HEK293T (cell line): ENCODE data around the gene PEX7.
"Not testable (repeated sequence)": the region's sequence is repeated elsewhere in the genome, so short reads cannot be mapped to it uniquely, and the experiment has no call there.

Experiments
- CTCF ChIA-PET: fragments of 350-600 bp; formaldehyde crosslinking; extraction: SDS; loops from one replicate; lab custom pipeline; 2021; ENCODE audit warnings: antibody characterized with exemption, inconsistent platforms; lab: Yijun Ruan, JAX
- POLR2A ChIA-PET: fragments of 350-600 bp; formaldehyde crosslinking; extraction: SDS; loops from one replicate; lab custom pipeline; 2020; ENCODE audit warnings: antibody characterized with exemption, inconsistent platforms; lab: Yijun Ruan, JAX
- DNase-seq: peaks from one replicate; pipeline ENCODE4 v3.0.0; 2012; ENCODE audit warnings: mixed read lengths; ENCODE audit errors: extremely low spot score
- ARNT ChIP-seq: fragments of 450-650 bp; IDR thresholded peaks from 2 replicates; pipeline ENCODE4 v1.6.1; 2017; ENCODE audit warnings: mild to moderate bottlenecking
- BHLHE40 ChIP-seq: fragments of 450-650 bp; IDR thresholded peaks from 2 replicates; pipeline ENCODE4 v1.6.1; 2016; ENCODE audit warnings: mild to moderate bottlenecking, moderate library complexity, borderline replicate concordance
- CTBP1 ChIP-seq: fragments of 450-650 bp; IDR thresholded peaks from 2 replicates; pipeline ENCODE4 v1.6.1; 2016; ENCODE audit warnings: borderline replicate concordance
- ELF4 ChIP-seq: fragments of 450-650 bp; IDR thresholded peaks from 2 replicates; pipeline ENCODE4 v1.6.1; 2017; ENCODE audit warnings: antibody characterized with exemption
- FOXA1 ChIP-seq: fragments of 450-650 bp; IDR thresholded peaks from 2 replicates; pipeline ENCODE4 v1.6.1; 2016; ENCODE audit warnings: mild to moderate bottlenecking
- FOXK2 ChIP-seq: fragments of 450-650 bp; IDR thresholded peaks from 2 replicates; pipeline ENCODE4 v1.6.1; 2016; ENCODE audit warnings: mild to moderate bottlenecking
- FOXM1 ChIP-seq: fragments of 450-650 bp; IDR thresholded peaks from 2 replicates; pipeline ENCODE4 v1.6.1; 2017; ENCODE audit warnings: mild to moderate bottlenecking, borderline replicate concordance
- HDGF ChIP-seq: fragments of 450-650 bp; IDR thresholded peaks from 2 replicates; pipeline ENCODE4 v1.6.1; 2017; ENCODE audit warnings: antibody characterized with exemption, borderline replicate concordance
- L3MBTL2 ChIP-seq: fragments of 450-650 bp; conservative IDR thresholded peaks from 2 replicates; pipeline ENCODE4 v1.6.1; 2016; ENCODE audit warnings: mild to moderate bottlenecking
- LEF1 ChIP-seq: fragments of 450-650 bp; IDR thresholded peaks from 2 replicates; pipeline ENCODE4 v1.6.1; 2017; ENCODE audit warnings: mild to moderate bottlenecking, borderline replicate concordance
- NFRKB ChIP-seq: fragments of 450-650 bp; IDR thresholded peaks from 2 replicates; pipeline ENCODE4 v1.6.1; 2016; ENCODE audit warnings: mild to moderate bottlenecking, moderate library complexity
- SP1 ChIP-seq: fragments of 450-650 bp; IDR thresholded peaks from 2 replicates; pipeline ENCODE4 v1.6.1; 2017
- SUZ12 ChIP-seq: fragments of 450-650 bp; IDR thresholded peaks from 2 replicates; pipeline ENCODE4 v1.6.1; 2016; ENCODE audit warnings: mild to moderate bottlenecking
- TARDBP ChIP-seq: fragments of 450-650 bp; IDR thresholded peaks from 2 replicates; pipeline ENCODE4 v1.6.1; 2016
- ZNF384 ChIP-seq: fragments of 450-650 bp; IDR thresholded peaks from 2 replicates; pipeline ENCODE4 v1.6.1; 2016
- TF ChIP-seq, protein P1 (sequence below): fragments of 450-650 bp; IDR thresholded peaks from 2 replicates; pipeline ENCODE4 v1.6.1; 2016

The PEX7 gene

DNA sequence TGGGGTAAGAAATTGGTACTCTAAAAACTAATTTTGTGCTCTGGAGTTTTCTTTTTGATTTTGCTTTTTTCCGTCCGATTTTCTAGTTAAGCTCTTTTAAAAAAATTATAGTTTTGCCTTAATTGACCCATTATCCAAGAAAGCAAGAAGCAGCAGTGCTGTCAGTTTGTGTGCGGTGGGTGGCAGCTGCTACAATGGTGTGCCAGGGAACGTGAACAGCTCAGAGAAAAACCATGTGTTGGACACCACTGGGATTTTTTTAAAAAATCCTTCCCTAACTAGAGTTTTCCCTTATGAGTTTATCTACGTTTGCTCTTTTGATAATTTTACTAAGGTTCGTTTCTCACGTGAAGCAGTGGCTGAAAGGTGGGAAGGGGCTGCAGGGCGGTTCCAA lies 38.1 kb upstream of the PEX7 start:
- TF ChIP-seq FOXM1 (no peak), NFRKB (no peak), ZNF384 (no peak), TARDBP (no peak), ARNT (no peak), HDGF (no peak), LEF1 (no peak), L3MBTL2 (no peak), BHLHE40 (no peak), FOXK2 (no peak), SP1 (no peak), SUZ12 (no peak)
- CTCF ChIA-PET = interaction anchor here (0.7 to 1.3 kb wide), 2 partner anchors 8 to 140 kb away, joined by 3 to 4 read pairs; partner anchors contain the start of gene MAP3K5
- no peak for DNase-seq
- POLR2A ChIA-PET = no interaction called here

DNA sequence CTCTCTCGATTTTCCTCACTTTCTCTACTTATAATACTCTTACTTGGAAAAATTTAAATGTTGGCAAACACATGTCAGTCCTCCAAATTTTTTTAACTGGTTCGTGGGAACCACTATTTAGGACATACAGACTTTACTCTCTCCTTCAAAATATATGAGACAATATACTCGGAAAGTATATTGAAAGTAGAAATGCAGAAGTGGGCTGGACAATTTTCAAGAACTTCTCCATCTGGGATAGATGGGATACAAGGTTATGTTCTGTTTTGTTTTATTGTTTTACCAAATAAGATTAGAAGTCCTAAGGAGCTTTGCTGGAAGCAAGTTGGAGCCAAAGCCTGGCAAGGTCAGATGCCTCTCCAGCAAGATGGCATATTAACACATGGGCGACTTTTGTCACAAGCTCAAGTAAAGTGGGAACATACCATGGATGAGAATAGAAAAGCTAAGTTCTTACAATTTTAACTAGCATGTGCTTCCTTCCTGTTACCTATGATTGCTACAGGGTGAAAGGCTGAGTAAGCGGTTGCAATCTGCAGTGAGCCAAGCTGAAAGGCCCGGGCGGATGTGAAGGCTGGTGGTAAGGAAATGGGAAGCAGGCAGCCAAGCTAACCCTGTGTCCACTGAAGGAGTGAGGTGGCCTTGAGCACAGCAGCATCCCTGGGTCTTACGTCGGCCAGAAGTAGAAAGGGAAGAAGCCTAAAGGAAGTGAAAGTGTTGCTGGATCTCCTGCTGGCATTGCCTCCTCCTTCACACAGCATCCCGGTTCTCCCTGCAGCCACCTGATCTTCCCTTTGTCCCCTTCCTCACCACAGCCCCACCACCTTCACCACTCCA lies 37.3 kb upstream of the PEX7 start:
- no peak for DNase-seq
- TF ChIP-seq ELF4 (no peak), SUZ12 (no peak), L3MBTL2 (no peak), NFRKB (no peak), CTBP1 (no peak), ZNF384 (no peak), LEF1 (no peak), FOXK2 (no peak), BHLHE40 (no peak), SP1 (no peak), FOXA1 (no peak), FOXM1 (no peak), HDGF (no peak), TARDBP (no peak), ARNT (no peak)
- TF ChIP-seq, protein P1, sequence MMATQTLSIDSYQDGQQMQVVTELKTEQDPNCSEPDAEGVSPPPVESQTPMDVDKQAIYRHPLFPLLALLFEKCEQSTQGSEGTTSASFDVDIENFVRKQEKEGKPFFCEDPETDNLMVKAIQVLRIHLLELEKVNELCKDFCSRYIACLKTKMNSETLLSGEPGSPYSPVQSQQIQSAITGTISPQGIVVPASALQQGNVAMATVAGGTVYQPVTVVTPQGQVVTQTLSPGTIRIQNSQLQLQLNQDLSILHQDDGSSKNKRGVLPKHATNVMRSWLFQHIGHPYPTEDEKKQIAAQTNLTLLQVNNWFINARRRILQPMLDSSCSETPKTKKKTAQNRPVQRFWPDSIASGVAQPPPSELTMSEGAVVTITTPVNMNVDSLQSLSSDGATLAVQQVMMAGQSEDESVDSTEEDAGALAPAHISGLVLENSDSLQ = no peak
- POLR2A ChIA-PET = no interaction called here
- CTCF ChIA-PET = interaction anchor here (0.6 to 3.0 kb wide), 3 partner anchors 7 to 141 kb away, joined by 3 to 13 read pairs (median 4); partner anchors contain the start of gene MAP3K5

DNA sequence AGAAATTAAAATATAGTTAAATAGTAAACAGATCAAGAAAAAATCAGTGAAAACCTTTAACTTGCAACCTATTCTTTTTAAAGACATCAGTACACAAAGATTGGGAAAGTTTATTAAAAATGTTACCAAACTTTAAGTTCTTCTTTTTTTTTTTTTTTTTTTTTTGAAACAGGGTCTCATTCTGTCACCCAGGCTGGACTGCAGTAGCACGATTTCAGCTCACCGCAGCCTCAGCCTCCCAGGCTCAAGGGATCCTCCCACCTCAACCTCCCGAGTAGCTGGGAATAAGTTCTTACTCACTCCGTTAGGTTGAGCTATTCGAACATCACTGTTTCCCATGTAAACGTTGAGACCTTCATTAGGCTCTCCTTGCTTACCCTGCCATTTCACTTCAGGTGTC lies 35.7 kb upstream of the PEX7 start:
- POLR2A ChIA-PET = interaction anchor here (1.0 kb wide), 1 partner anchor 496 kb away, joined by 3 read pairs; no protein-coding TSS in a partner anchor
- no peak for DNase-seq
- TF ChIP-seq NFRKB (no peak), FOXK2 (no peak), TARDBP (no peak), FOXM1 (no peak), ZNF384 (no peak), SUZ12 (no peak), ARNT (no peak), ELF4 (no peak), L3MBTL2 (no peak), FOXA1 (no peak), SP1 (no peak), BHLHE40 (no peak), LEF1 (no peak), HDGF (no peak)
- TF ChIP-seq, protein P1 = no peak
- CTCF ChIA-PET = interaction anchor here (0.9 to 3.0 kb wide), 3 partner anchors 11 to 142 kb away, joined by 6 to 13 read pairs (median 7); no protein-coding TSS in a partner anchor

DNA sequence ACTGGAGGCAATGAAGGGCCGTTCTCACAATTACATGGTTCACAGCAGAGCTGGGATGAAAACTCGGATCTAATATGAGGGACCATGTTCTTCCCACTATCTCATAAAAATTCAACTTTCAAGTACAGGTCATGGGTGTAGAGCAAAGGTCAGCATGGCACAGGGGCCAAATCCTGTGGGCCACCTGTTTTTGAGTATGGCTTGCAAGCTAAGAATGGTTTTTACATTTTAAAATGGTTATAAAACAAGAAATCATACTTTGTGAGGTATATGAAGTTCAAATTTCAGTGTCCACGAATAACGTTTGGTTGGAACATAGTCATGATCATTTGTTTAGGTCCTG lies 34.7 kb upstream of the PEX7 start:
- CTCF ChIA-PET = interaction anchor here (0.6 to 3.0 kb wide), 3 partner anchors 11 to 1975 kb away, joined by 3 to 13 read pairs (median 3); no protein-coding TSS in a partner anchor
- no peak for TF ChIP-seq TARDBP
- no peak for TF ChIP-seq FOXK2
- no peak for TF ChIP-seq ZNF384
- TF ChIP-seq L3MBTL2 = no peak
- no peak for TF ChIP-seq SP1
- TF ChIP-seq FOXA1 = no peak
- no peak for TF ChIP-seq LEF1
- TF ChIP-seq FOXM1 = no peak
- no peak for TF ChIP-seq SUZ12
- TF ChIP-seq ELF4 = no peak
- no peak for TF ChIP-seq HDGF
- no peak for TF ChIP-seq CTBP1
- no peak for TF ChIP-seq ARNT
- TF ChIP-seq, protein P1 = no peak
- DNase-seq = no peak
- POLR2A ChIA-PET = interaction anchor here (1.0 kb wide), 1 partner anchor 497 kb away, joined by 3 read pairs; no protein-coding TSS in a partner anchor

DNA sequence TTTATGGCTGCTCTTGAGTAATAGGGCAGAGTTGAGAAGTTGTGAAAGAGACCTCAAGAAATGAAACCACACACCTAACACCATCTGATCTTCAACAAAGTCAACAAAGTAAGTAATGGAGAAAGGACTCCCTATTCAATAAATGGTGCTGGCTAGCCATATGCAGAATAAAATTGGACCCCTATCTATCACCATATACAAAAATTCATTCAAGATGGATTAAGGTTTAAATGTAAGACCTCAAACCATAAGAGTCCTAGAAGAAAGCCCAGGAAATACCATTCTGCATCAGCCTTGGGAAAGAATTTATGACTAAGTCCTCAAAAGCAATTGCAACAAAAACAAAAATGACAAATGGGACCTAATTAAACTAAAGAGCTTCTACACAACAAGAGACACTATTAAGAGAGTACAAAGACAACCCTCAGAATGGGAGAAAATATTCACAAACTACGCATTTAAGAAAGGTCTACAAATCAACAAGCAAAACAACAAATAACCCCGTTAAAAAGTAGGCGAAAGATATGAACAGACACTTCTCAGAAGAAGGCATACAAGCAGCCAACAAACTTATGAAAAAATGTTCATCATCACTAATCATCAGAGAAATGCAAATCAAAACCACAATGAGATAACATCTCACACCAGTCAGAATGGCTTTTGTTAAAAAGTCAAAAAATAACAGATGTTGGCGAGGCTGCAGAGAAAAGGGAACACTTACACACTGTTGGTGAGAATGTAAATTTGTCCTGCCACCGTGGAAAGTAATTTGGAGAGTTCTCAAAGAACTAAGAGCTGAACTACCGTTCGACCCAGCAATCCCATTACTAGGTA lies 34.1 kb upstream of the PEX7 start:
- TF ChIP-seq ARNT (no peak), HDGF (no peak)
- TF ChIP-seq, protein P1 = peak; percentile 22; the same call in 1 of the 2 replicates
- ChIA-PET POLR2A (no interaction called here), CTCF (interaction anchor here (0.6 to 4.9 kb wide), 3 partner anchors 12 to 1974 kb away, joined by 3 to 102 read pairs (median 3); no protein-coding TSS in a partner anchor)
- no peak for DNase-seq

DNA sequence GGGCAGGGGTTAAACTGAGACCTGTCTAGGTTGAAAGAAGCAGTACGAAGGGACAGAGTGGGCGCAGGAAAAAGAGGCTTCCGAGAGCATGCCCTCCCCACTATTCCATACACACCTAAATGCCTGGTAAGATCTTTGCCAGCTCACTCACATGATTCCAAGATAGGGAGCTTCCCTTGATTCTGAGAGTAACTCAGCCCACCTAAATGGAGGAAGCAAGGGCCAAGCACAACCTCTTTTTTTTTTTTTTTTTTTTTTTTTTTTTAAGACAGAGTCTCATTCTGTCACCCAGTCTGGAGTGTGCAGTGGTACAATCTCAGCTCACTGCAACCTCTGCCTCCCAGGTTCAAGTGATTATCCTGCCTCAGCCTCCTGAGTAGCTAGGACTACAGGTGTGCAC lies 33.0 kb upstream of the PEX7 start:
- ChIA-PET POLR2A (interaction anchor here (1.1 kb wide), 1 partner anchor 500 kb away, joined by 4 read pairs; the partner anchor contains the start of gene BCLAF1), CTCF (interaction anchor here (4.9 kb wide), 1 partner anchor 145 kb away, joined by 102 read pairs; no protein-coding TSS in a partner anchor)
- DNase-seq = not testable (repeated sequence)
